ENCODE results near the gene LIMK2. TPM values are rescaled to one million over a fixed set of nuclear protein-coding genes. Genes with fewer than 3 reads are reported as not detected.
"Not testable (repeated sequence)": the region's sequence is repeated elsewhere in the genome, so short reads cannot be mapped to it uniquely, and the experiment has no call there.

The LIMK2 gene
- 20.7 and 25.1 TPM in 2 replicates for total RNA-seq (2014; rRNA removed; shearing (Covaris generic))

- peak; percentile 95 for DNase-seq (ENCODE audit: low read depth)
Measured at GRCh38 chr22:31211862-31212730, at the start of gene LIMK2. LIMK2 (plus strand) TSS chr22:31212298; CDS start chr22:31212409, 111 bp downstream.

- DNase-seq (ENCODE audit: low read depth): no peak
Measured at GRCh38 chr22:31170971-31171370, 41.1 kb upstream of the LIMK2 start.

GRCh38 chr22:31171734-31172133, 40.4 kb upstream of the LIMK2 start:
- DNase-seq (ENCODE audit: low read depth): not testable (repeated sequence)

- DNase-seq (ENCODE audit: low read depth): peak; percentile 35
Measured at GRCh38 chr22:31173386-31174145, 38.5 kb upstream of the LIMK2 start.

GRCh38 chr22:31176923-31177322, 35.2 kb upstream of the LIMK2 start:
- DNase-seq (ENCODE audit: low read depth): no peak

GRCh38 chr22:31177420-31178162, 34.5 kb upstream of the LIMK2 start:
- no peak for DNase-seq (ENCODE audit: low read depth)

- DNase-seq (ENCODE audit: low read depth): no peak
Measured at GRCh38 chr22:31178859-31179258, 33.2 kb upstream of the LIMK2 start.

- peak; percentile 51 for DNase-seq (ENCODE audit: low read depth)
Measured at GRCh38 chr22:31179345-31179744, 32.8 kb upstream of the LIMK2 start.

- DNase-seq (ENCODE audit: low read depth): no peak
Measured at GRCh38 chr22:31184015-31184414, 28.1 kb upstream of the LIMK2 start.

GRCh38 chr22:31185056-31185455, 27.0 kb upstream of the LIMK2 start:
- DNase-seq (ENCODE audit: low read depth): no peak

GRCh38 chr22:31187627-31188026, 24.5 kb upstream of the LIMK2 start:
- DNase-seq (ENCODE audit: low read depth): no peak

- DNase-seq (ENCODE audit: low read depth): no peak
Measured at GRCh38 chr22:31192513-31192912, 19.6 kb upstream of the LIMK2 start.

- DNase-seq (ENCODE audit: low read depth): no peak
Measured at GRCh38 chr22:31193092-31193491, 19.0 kb upstream of the LIMK2 start.

GRCh38 chr22:31194681-31195080, 17.4 kb upstream of the LIMK2 start:
- not testable (repeated sequence) for DNase-seq (ENCODE audit: low read depth)

GRCh38 chr22:31199187-31199586, 12.9 kb upstream of the LIMK2 start:
- DNase-seq (ENCODE audit: low read depth): no peak

- DNase-seq (ENCODE audit: low read depth): not testable (repeated sequence)
Measured at GRCh38 chr22:31204352-31204984, 7.6 kb upstream of the LIMK2 start.

GRCh38 chr22:31205059-31205458, 7.0 kb upstream of the LIMK2 start:
- not testable (repeated sequence) for DNase-seq (ENCODE audit: low read depth)

- DNase-seq (ENCODE audit: low read depth): not testable (repeated sequence)
Measured at GRCh38 chr22:31206460-31206859, 5.6 kb upstream of the LIMK2 start.

GRCh38 chr22:31206896-31207687, 5.0 kb upstream of the LIMK2 start:
- no peak for DNase-seq (ENCODE audit: low read depth)

- DNase-seq (ENCODE audit: low read depth): no peak
Measured at GRCh38 chr22:31210556-31211421, 1.3 kb upstream of the LIMK2 start.

Data from Daoy (cell line).